ENCODE measurements around the gene POLG.

GRCh38 chr15:89328398-89329254, 6.0 kb downstream of the POLG start:
- TF ChIP-seq CTCF (IDR thresholded peaks at IDR 0.05; ENCODE audit: poor library complexity, severe bottlenecking) (no peak), SMC3 (conservative IDR thresholded peaks at IDR 0.05; ENCODE audit: poor library complexity) (no peak), REST (IDR thresholded peaks at IDR 0.05; ENCODE audit: borderline replicate concordance) (no peak), EZH2 (IDR thresholded peaks at IDR 0.05; ENCODE audit: borderline replicate concordance, insufficient read depth, low read length, poor library complexity, severe bottlenecking) (no peak), RAD21 (conservative IDR thresholded peaks at IDR 0.05) (no peak), POLR2AphosphoS5 (IDR thresholded peaks at IDR 0.05) (no peak), TAF1 (IDR thresholded peaks at IDR 0.05; ENCODE audit: low read depth) (no peak)

Measured in neural cell (in vitro differentiated cells).